Fibroblast of villous mesenchyme (primary cell): ENCODE measurements around the gene MMP21. TPM values are rescaled to one million over a fixed set of nuclear protein-coding genes. Genes with fewer than 3 reads are reported as not detected.

Source experiments
- DNase-seq: peaks from one replicate; pipeline ENCODE4 v3.0.0-alpha.2; 2010; ENCODE audit warnings: low read depth
- H3K4me3 ChIP-seq: 2 replicates; pipeline ENCODE4 v1.5.1; 2011; ENCODE audit warnings: low read depth, mild to moderate bottlenecking, low read length
- CTCF ChIP-seq: IDR thresholded peaks from 2 replicates; pipeline ENCODE4 v1.5.1; 2012; ENCODE audit warnings: low read depth, mild to moderate bottlenecking, low read length; ENCODE audit not compliant: insufficient read depth
- total RNA-seq: library from RNA; depleted of rRNA; stranded (reverse); fragments of >200 nt; gene quantifications from 2 replicates; pipeline ENCODE4 v1.2.3, GENCODE V29; 2012

The MMP21 gene
- total RNA-seq = not detected in 2 replicates

GRCh38 chr10:125775491-125776106 is at the start of gene MMP21:
TSS of gene MMP21 (minus strand) at chr10:125775821. CDS start at chr10:125775821, 0 bp downstream.
- no peak for DNase-seq
- no peak within 1 kb of the TSS for H3K4me3 ChIP-seq
- no peak for TF ChIP-seq CTCF

- no peak for TF ChIP-seq CTCF
- DNase-seq = no peak
- peak overlapping the region; percentile 100 for H3K4me3 ChIP-seq
Observed at GRCh38 chr10:125824736-125825135, 49.1 kb upstream of the MMP21 start.

DNA sequence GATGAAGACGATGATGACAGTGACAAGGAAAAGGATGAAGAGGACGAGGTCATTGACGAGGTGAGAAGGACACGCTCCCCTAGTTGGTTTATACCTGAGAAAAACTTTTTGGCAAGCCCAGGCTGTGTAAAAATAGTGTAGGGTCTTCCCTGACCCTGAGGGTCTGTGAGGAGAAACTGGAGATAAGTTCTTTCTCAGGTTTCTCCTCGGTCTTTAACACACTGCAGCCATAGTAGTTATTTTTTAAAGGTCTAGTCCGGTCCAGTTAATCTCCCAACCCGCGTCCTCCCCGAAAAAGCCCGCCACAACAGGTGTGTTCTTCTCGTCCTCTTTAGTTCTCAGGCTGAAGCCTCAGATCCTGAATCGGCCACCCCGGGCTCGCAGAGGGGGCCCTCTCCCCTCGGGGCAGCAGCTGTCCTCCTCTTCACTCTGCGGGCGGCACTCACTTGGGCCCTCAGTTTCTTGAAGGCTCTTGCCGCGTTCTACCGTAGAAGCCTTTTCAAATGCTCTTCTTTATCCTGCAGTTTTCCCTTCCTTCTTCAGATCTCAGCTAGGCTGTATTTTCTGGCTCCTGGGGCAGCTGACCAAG is 48.1 kb upstream of the MMP21 start:
- no peak for TF ChIP-seq CTCF
- peak; percentile 12 for DNase-seq
- H3K4me3 ChIP-seq = peak overlapping the region; percentile 100

DNA sequence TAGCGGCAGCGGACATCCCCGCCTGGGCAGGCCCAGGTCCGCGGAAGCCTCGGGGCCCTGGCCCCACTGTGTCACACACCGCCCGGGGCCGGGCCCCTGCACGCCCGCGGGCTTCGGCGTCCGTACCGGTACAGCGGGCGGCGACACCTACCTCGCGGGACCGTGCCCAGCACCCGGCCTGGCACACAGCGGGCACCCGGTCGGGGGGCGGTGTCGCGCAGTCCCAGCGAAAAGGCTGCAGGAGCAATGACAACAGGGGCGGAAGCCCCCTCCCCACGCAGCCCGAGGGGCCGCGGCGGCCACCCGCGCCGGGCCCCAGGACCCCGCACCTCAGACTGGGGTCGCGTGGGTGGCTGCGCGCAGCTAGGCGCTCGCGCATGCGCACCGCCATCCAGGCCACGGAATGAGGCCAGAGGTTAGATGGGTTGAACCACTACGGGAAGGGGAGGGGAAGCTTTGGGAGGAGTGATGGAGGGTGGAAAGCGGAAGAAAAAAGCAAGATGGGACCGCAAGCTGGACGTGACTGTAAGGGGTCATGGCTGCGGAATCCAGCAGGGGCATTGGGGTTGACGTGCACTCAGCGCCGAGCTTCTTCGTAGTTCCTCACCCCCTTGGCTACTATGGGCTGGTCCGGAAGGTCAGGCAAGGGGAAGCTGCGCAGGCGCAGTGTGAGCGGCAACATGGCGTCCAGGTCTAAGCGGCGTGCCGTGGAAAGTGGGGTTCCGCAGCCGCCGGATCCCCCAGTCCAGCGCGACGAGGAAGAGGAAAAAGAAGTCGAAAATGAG is 47.4 kb upstream of the MMP21 start, which contains the start of the genes BCCIP and UROS:
Gene BCCIP, plus strand, starts transcription at position 669 of the 785 bp plus-strand sequence. Its CDS starts 12 bp downstream, at position 681.
Gene UROS, minus strand, starts transcription at position 381 of the 785 bp plus-strand sequence. CDS start 6,759 bp downstream, outside the sequence.
- no peak for TF ChIP-seq CTCF
- peak within 1 kb of the TSS; percentile 100 for H3K4me3 ChIP-seq
- DNase-seq = peak; percentile 93

DNA sequence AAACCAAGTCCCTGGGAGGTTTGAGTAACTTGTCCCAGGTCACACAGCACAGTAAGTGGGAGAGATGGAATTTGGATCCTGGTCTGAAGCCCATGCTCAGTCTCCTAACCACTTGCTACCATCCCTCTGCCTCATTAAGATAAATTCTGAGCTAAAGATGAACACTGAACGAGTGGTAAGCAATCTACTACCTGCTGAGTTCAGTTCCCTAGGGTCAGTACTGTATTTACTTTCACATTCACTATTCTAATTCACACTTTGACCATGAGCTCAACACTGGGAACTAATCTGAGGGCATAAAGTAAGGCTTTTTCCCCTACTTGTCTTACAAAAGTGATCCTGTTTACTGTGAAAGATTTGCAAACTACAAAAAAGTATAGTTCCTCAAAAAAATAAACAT is 45.1 kb upstream of the MMP21 start:
- no peak for DNase-seq
- TF ChIP-seq CTCF = no peak
- no peak overlapping the region for H3K4me3 ChIP-seq

DNA sequence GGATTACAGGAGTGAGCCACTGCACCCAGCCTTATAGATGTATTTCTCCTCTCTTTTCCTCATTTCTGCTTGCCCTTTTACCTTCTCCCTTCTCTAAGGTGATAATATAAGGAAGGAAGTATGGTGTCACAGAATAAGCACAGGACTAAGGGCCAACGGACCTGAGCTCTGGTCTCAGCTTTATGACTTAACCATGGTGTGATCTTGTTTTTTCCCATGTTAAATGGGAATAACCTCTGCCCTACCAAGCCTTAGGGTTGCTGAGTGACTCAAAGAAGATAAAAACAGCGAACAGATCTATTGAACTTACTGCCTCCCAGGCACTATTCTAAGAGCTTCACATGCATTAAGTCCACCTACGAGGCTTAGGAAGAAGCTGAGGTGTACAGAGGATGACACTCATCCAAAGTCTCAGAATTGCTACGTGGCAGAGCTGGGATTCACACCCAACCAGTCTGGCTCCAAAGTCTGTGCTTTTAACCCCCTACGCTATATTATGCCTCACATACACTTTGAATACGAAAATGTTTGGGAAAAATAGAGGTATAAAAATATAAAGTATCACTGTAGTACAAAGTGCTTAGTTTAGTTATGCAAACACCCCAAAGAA is 41.8 kb upstream of the MMP21 start:
- H3K4me3 ChIP-seq = no peak overlapping the region
- no peak for DNase-seq
- no peak for TF ChIP-seq CTCF
